ENCODE measurements around the gene OPRM1.

Gene OPRM1

DNA sequence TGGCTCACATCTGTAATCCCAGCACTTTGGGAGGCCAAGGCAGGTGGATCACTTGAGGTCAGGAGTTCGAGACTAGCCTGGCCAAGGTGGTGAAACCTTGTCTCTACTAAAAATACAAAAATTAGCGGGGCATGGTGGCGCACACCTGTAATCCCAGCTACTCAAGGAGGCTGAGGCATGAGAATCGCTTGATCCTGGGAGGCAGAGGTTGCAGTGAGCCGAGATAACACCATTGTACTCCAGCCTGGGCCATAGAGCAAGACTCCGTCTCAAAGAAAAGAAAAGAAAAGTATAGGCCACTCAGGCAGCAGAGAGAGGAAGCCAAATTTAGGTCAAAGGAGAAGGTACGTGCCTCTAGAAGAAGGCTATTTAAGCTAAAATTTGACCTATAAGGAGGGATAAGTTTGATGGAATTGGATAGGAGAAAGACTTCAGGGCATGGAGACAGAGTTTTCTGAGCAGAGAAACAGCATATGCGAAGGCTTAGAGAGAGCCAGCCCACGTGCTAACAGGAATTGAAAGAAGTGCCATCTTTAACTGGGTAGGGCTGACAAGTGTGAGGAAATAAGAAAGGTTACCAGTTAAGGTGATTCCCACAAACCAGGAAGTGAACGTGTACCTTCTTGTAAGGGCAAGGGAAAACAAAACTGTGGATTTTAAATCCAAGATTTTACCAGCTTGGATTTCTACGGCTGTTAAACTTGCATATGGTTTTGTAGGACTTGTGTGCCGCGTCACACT is 203.7 kb downstream of the OPRM1 start:
- no peaks in the 10 kb centered on the region for H3K27me3 ChIP-seq (ENCODE audit: insufficient read depth, low read length)
- H3K9me3 ChIP-seq (ENCODE audit: insufficient read depth, low read depth, low read length), result no peaks in the 10 kb centered on the region
- peaks cover 43% of the 10 kb centered on the region for H3K4me1 ChIP-seq (ENCODE audit: insufficient read depth, low read length)
- H3K4me3 ChIP-seq (ENCODE audit: low read length), result no peak overlapping the region
- H3K36me3 ChIP-seq (ENCODE audit: insufficient read depth, low read length), result no peaks in the 10 kb centered on the region
- H3K27ac ChIP-seq (ENCODE audit: low read depth, low read length), result no peak overlapping the region
- WGBS, result 95% methylated on average over 13 of the region's 13 CpGs
- H3K9ac ChIP-seq (ENCODE audit: low read depth, low read length), result no peak overlapping the region

GRCh38 chr6:154243793-154244750 is 205.0 kb downstream of the OPRM1 start:
- H3K4me3 ChIP-seq (ENCODE audit: low read length), result no peak overlapping the region
- peaks cover 54% of the 10 kb centered on the region for H3K4me1 ChIP-seq (ENCODE audit: insufficient read depth, low read length)
- no peak overlapping the region for H3K9ac ChIP-seq (ENCODE audit: low read depth, low read length)
- whole genome bisulfite sequencing, result 90% methylated on average over 4 of the region's 6 CpGs
- H3K36me3 ChIP-seq (ENCODE audit: insufficient read depth, low read length), result no peaks in the 10 kb centered on the region
- H3K27ac ChIP-seq (ENCODE audit: low read depth, low read length), result no peak overlapping the region
- no peaks in the 10 kb centered on the region for H3K27me3 ChIP-seq (ENCODE audit: insufficient read depth, low read length)
- H3K9me3 ChIP-seq (ENCODE audit: insufficient read depth, low read depth, low read length), result no peaks in the 10 kb centered on the region

DNA sequence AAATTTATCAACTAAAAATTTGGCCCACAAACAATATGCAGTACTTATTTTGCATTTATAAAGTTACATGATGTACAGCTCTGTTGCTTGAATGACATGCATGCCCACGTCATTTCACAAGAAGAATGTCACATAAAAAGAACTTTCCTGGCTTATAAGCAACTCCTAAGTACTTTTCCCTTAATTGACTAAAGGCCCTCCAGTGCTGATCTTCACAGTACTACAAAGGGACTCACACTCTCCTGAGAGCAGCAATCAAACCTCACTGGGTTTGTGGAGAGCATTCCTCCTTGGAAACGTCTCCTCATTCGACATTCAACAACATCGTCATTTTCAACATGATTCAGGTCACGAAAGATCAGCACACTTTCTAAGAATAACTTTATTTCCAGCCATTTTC is 206.5 kb downstream of the OPRM1 start:
- no peak overlapping the region for H3K4me3 ChIP-seq (ENCODE audit: low read length)
- no peaks in the 10 kb centered on the region for H3K27me3 ChIP-seq (ENCODE audit: insufficient read depth, low read length)
- H3K4me1 ChIP-seq (ENCODE audit: insufficient read depth, low read length), result peaks cover 53% of the 10 kb centered on the region
- H3K9me3 ChIP-seq (ENCODE audit: insufficient read depth, low read depth, low read length), result no peaks in the 10 kb centered on the region
- no peak overlapping the region for H3K27ac ChIP-seq (ENCODE audit: low read depth, low read length)
- H3K9ac ChIP-seq (ENCODE audit: low read depth, low read length), result no peak overlapping the region
- 72% methylated on average over 5 of the region's 5 CpGs for WGBS
- no peaks in the 10 kb centered on the region for H3K36me3 ChIP-seq (ENCODE audit: insufficient read depth, low read length)

GRCh38 chr6:154246723-154247118 is 207.7 kb downstream of the OPRM1 start:
- Histone ChIP-seq H3K27me3 (ENCODE audit: insufficient read depth, low read length) (no peaks in the 10 kb centered on the region), H3K9ac (ENCODE audit: low read depth, low read length) (peak overlapping the region; percentile 59), H3K4me1 (ENCODE audit: insufficient read depth, low read length) (peaks cover 53% of the 10 kb centered on the region), H3K36me3 (ENCODE audit: insufficient read depth, low read length) (no peaks in the 10 kb centered on the region), H3K9me3 (ENCODE audit: insufficient read depth, low read depth, low read length) (no peaks in the 10 kb centered on the region), H3K4me3 (ENCODE audit: low read length) (peak overlapping the region; percentile 33), H3K27ac (ENCODE audit: low read depth, low read length) (peak overlapping the region; percentile 59; the same call in 1 of the 2 replicates)
- WGBS, result 87% methylated on average over 5 of the region's 7 CpGs

GRCh38 chr6:154247119-154247861 is 208.2 kb downstream of the OPRM1 start:
- whole genome bisulfite sequencing, result 31% methylated on average over 9 of the region's 12 CpGs
- Histone ChIP-seq H3K9me3 (ENCODE audit: insufficient read depth, low read depth, low read length) (no peaks in the 10 kb centered on the region), H3K4me1 (ENCODE audit: insufficient read depth, low read length) (peaks cover 50% of the 10 kb centered on the region), H3K36me3 (ENCODE audit: insufficient read depth, low read length) (no peaks in the 10 kb centered on the region), H3K27ac (ENCODE audit: low read depth, low read length) (peak overlapping the region; percentile 59), H3K9ac (ENCODE audit: low read depth, low read length) (peak overlapping the region; percentile 59), H3K4me3 (ENCODE audit: low read length) (peak overlapping the region; percentile 33), H3K27me3 (ENCODE audit: insufficient read depth, low read length) (no peaks in the 10 kb centered on the region)

DNA sequence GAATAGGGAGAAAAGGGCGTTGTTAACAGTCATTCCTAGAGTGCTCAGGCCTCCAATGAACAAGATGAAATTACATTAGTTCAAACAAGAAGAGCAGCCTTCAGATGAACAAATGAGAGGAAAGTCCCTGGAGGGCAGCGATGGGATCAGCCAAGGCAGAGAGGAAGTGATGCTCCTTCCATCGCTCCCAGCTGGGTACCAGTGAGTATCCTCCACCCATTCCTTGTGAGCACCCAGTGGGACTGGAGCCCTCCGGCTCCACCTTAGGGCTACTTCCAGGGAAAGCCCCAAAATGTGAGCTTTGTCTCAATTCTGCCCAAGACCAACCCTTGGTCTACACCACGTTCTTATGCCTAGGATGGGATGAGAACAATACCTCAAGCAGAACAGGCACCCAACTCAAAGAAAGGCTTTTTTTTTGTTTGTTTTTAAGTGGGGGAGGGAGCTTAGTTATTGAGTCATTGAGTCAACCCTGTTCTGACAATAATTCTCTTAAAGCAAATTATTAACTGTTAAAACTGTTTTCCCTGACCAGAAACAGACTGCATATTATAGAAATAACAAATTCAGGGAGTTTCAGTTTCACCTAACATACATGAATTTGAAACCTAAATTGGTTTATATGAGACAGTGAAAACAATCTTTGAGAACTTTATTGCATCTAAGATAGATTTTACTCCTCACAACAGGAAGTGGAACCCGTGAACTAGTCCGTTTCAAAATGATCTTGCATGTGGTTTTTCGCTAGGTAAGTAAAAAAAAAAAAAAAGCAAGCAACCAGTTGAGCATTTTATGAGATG is 210.7 kb downstream of the OPRM1 start:
- Histone ChIP-seq H3K4me1 (ENCODE audit: insufficient read depth, low read length) (peaks cover 42% of the 10 kb centered on the region), H3K27me3 (ENCODE audit: insufficient read depth, low read length) (no peaks in the 10 kb centered on the region), H3K9ac (ENCODE audit: low read depth, low read length) (no peak overlapping the region), H3K4me3 (ENCODE audit: low read length) (no peak overlapping the region), H3K9me3 (ENCODE audit: insufficient read depth, low read depth, low read length) (no peaks in the 10 kb centered on the region), H3K27ac (ENCODE audit: low read depth, low read length) (no peak overlapping the region), H3K36me3 (ENCODE audit: insufficient read depth, low read length) (no peaks in the 10 kb centered on the region)
- 93% methylated on average over 8 of the region's 8 CpGs for WGBS

DNA sequence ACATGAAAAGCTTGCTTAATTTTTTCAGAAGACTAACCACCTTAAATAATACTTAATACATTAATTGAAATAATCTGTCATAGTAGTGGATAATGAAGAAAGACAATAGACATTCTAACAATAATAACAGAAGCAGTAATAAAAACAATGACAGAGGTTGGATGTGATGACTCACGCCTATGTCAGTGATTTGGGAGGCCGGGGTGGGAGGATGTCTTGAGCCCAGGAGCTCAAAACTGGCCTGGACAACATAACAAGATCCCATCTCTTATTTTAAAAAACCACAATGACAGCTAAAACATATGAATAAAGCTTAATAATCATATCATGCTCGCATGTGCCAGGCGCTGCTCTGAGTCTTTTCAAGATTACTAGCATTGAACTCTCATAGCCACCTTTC is 212.1 kb downstream of the OPRM1 start:
- H3K27ac ChIP-seq (ENCODE audit: low read depth, low read length), result no peak overlapping the region
- H3K36me3 ChIP-seq (ENCODE audit: insufficient read depth, low read length), result no peaks in the 10 kb centered on the region
- H3K4me3 ChIP-seq (ENCODE audit: low read length), result no peak overlapping the region
- H3K4me1 ChIP-seq (ENCODE audit: insufficient read depth, low read length), result peaks cover 31% of the 10 kb centered on the region
- peaks cover 8% of the 10 kb centered on the region; the same call in 1 of the 2 replicates for H3K9me3 ChIP-seq (ENCODE audit: insufficient read depth, low read depth, low read length)
- WGBS, result 93% methylated on average over 4 of the region's 4 CpGs
- no peaks in the 10 kb centered on the region for H3K27me3 ChIP-seq (ENCODE audit: insufficient read depth, low read length)
- no peak overlapping the region for H3K9ac ChIP-seq (ENCODE audit: low read depth, low read length)

- Histone ChIP-seq H3K36me3 (ENCODE audit: insufficient read depth, low read length) (no peaks in the 10 kb centered on the region), H3K4me1 (ENCODE audit: insufficient read depth, low read length) (peaks cover 15% of the 10 kb centered on the region), H3K9me3 (ENCODE audit: insufficient read depth, low read depth, low read length) (peaks cover 8% of the 10 kb centered on the region; the same call in 1 of the 2 replicates), H3K9ac (ENCODE audit: low read depth, low read length) (no peak overlapping the region), H3K27me3 (ENCODE audit: insufficient read depth, low read length) (no peaks in the 10 kb centered on the region), H3K27ac (ENCODE audit: low read depth, low read length) (no peak overlapping the region), H3K4me3 (ENCODE audit: low read length) (no peak overlapping the region)
- 93% methylated on average over 3 of the region's 3 CpGs for WGBS
These were observed 213.6 kb downstream of the OPRM1 start for GRCh38 chr6:154252678-154253077.

GRCh38 chr6:154257067-154257466 is 218.0 kb downstream of the OPRM1 start:
- Histone ChIP-seq H3K27me3 (ENCODE audit: insufficient read depth, low read length) (no peaks in the 10 kb centered on the region), H3K9me3 (ENCODE audit: insufficient read depth, low read depth, low read length) (peaks cover 8% of the 10 kb centered on the region; the same call in 1 of the 2 replicates), H3K9ac (ENCODE audit: low read depth, low read length) (no peak overlapping the region), H3K4me1 (ENCODE audit: insufficient read depth, low read length) (no peaks in the 10 kb centered on the region), H3K27ac (ENCODE audit: low read depth, low read length) (no peak overlapping the region), H3K36me3 (ENCODE audit: insufficient read depth, low read length) (no peaks in the 10 kb centered on the region), H3K4me3 (ENCODE audit: low read length) (no peak overlapping the region)
- WGBS, result 91% methylated on average over 1 of the region's 1 CpG

DNA sequence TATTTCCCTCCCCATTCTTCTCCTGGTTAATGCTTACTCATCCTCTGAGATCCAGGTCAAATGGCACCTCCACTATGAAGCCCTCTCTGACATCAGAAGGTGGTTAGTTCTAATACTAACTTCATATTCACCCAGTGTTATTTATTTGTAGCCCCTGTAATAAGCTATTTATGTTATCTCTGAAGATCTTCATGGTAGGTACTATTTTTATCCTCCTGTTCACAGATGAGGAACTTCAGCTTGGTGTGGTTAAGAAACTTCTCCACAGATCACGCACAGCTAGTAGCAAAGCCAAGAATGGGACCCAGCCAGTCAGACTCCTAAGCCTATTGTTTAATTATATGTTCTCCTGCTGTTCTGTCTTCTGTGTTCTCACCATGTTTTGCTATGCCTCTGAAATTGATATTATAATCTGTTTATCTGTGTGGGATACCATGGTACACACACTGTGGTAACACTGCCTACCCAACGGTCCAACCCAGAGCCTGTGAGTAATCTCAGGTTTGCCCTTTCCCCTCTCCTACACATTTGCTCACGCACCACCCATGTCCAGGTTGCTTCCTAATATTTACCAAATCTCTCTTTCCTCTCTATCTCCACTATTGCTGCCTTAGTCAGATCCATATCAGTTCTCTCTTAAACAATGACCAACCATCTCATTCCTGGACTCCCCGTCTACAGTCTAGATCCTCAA is 219.2 kb downstream of the OPRM1 start:
- Histone ChIP-seq H3K9me3 (ENCODE audit: insufficient read depth, low read depth, low read length) (peaks cover 8% of the 10 kb centered on the region; the same call in 1 of the 2 replicates), H3K9ac (ENCODE audit: low read depth, low read length) (no peak overlapping the region), H3K27me3 (ENCODE audit: insufficient read depth, low read length) (no peaks in the 10 kb centered on the region), H3K36me3 (ENCODE audit: insufficient read depth, low read length) (no peaks in the 10 kb centered on the region), H3K4me3 (ENCODE audit: low read length) (no peak overlapping the region), H3K4me1 (ENCODE audit: insufficient read depth, low read length) (no peaks in the 10 kb centered on the region), H3K27ac (ENCODE audit: low read depth, low read length) (no peak overlapping the region)
- 97% methylated on average over 4 of the region's 4 CpGs for WGBS

All from HUES64 (cell line).